Adrenal gland (tissue), 5 donors: Measurements from ENCODE around the gene UVRAG.

ENCODE experiments used
- POLR2A ChIP-seq, 2 donors: fragments of 450-650 bp; IDR thresholded peaks; one replicate each; pipeline ENCODE4 v1.6.1; 2017; ENCODE audit warnings: antibody characterized with exemption in 2 of 2, mild to moderate bottlenecking in 2 of 2, moderate library complexity in 1 of 2
- TF ChIP-seq, protein P1 (sequence below), 6 experiments: fragments of 450-650 bp in 4 of 6; fragments of 200-600 bp in 2 of 6; sonication (generic) in 1 of 6; IDR thresholded peaks; 1 replicate in 5 of 6; 2 replicates in 1 of 6; pipeline versions ENCODE4 v1.5.1 to v1.8.0; 2016 to 2021; ENCODE audit warnings: antibody characterized with exemption in 6 of 6, mild to moderate bottlenecking in 2 of 6, moderate library complexity in 1 of 6
- donor health status: DM: no; HTN: no; CAD: no.

DNA sequence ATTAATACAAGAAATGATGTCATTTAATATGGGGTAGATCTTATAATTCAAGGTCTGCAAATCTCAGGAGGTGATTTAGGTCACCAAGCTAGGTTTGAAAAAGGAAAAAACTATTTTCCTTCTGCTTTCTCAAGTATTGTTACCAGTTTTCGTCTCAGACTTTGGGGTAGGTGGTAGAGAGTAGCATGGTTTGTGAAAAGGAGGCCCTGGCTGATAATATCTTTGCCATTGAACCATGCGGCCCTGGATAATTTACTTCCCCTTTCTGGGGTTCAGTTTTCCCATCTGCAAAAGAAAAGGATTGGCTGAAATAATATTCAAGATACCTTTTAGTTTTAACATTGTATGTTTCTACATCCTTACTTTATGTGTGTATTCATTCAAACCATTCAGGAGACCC, 299.2 kb downstream of the UVRAG start:
- TF ChIP-seq, protein P1, sequence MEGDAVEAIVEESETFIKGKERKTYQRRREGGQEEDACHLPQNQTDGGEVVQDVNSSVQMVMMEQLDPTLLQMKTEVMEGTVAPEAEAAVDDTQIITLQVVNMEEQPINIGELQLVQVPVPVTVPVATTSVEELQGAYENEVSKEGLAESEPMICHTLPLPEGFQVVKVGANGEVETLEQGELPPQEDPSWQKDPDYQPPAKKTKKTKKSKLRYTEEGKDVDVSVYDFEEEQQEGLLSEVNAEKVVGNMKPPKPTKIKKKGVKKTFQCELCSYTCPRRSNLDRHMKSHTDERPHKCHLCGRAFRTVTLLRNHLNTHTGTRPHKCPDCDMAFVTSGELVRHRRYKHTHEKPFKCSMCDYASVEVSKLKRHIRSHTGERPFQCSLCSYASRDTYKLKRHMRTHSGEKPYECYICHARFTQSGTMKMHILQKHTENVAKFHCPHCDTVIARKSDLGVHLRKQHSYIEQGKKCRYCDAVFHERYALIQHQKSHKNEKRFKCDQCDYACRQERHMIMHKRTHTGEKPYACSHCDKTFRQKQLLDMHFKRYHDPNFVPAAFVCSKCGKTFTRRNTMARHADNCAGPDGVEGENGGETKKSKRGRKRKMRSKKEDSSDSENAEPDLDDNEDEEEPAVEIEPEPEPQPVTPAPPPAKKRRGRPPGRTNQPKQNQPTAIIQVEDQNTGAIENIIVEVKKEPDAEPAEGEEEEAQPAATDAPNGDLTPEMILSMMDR (IDR thresholded peaks at IDR 0.05), result no peak
- no peak for TF ChIP-seq POLR2A (IDR thresholded peaks at IDR 0.05)
